Activated T-helper 2 cell treated with anti-CD3 and anti-CD28 coated beads, Interferon-gamma antibody, Interleukin-2, Interleukin-4, amounts not matched to agents 10 μg/mL and 5 μg/mL and 100 μg/mL, durations not matched to agents 14 hours and 24 hours and 36 hours (primary cell): ENCODE measurements around the gene TTC33. TPM values are rescaled to one million over a fixed set of nuclear protein-coding genes. Genes with fewer than 3 reads are reported as not detected.
"Not testable (repeated sequence)": the region's sequence is repeated elsewhere in the genome, so short reads cannot be mapped to it uniquely, and the experiment has no call there.

Experiments
- DNase-seq: peaks from one replicate; pipeline ENCODE4 v3.0.0; 2021; ENCODE audit warnings: low spot score
- H3K27ac Mint-ChIP-seq: one replicate; pipeline ENCODE4 v1.8.0; 2021; ENCODE audit warnings: mixed read lengths
- H3K27me3 Mint-ChIP-seq: one replicate; pipeline ENCODE4 v1.8.0; 2021; ENCODE audit warnings: low read depth, mixed read lengths
- H3K36me3 Mint-ChIP-seq: one replicate; pipeline ENCODE4 v1.8.0; 2021; ENCODE audit warnings: low read depth, mixed read lengths
- H3K4me1 Mint-ChIP-seq: one replicate; pipeline ENCODE4 v1.8.0; 2021; ENCODE audit warnings: low read depth, mixed read lengths
- H3K4me3 Mint-ChIP-seq: one replicate; pipeline ENCODE4 v1.8.0; 2021; ENCODE audit warnings: low read depth, mild to moderate bottlenecking, moderate library complexity, mixed read lengths
- H3K9me3 Mint-ChIP-seq: one replicate; pipeline ENCODE4 v1.8.0; 2021; ENCODE audit warnings: mixed read lengths
- intact Hi-C: fragments of 100-400 bp; cut with micrococcal nuclease; formaldehyde crosslinking; loops from one replicate; pipeline ENCODE4 v1.15.1; 2023
- total RNA-seq: library from RNA; stranded (reverse); gene quantifications from 2 replicates; pipeline ENCODE4 v1.2.3, GENCODE V29; 2022

TTC33 gene
- total RNA-seq, 1 donor from 2014 or later, result 29.3 TPM

DNA sequence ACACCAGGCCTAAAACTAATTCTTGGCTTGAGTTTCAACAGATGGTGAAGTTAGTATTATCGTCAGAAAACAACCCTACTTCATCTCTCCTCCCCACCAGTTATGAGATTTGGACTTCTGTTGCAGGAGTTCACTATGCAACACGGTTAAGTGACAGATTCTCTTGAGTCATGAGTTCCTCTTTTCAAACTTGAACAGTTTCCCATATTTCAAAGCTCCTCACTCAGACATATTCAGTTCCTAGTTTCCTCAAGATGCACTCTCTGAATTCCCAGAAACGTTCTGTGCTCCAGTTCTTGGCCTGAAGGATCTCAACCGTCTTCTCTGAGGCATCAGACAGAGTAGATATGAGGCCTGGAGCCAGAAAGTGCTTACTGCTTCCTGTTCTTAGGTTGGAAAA lies 83.3 kb downstream of the TTC33 start:
- Mint-ChIP-seq H3K27ac (no peak overlapping the region), H3K4me1 (peaks cover 74% of the 10 kb centered on the region), H3K9me3 (no peaks in the 10 kb centered on the region), H3K36me3 (no peaks in the 10 kb centered on the region), H3K27me3 (peaks cover 2% of the 10 kb centered on the region), H3K4me3 (no peak overlapping the region)
- intact Hi-C loops, result no loop called here
- no peak for DNase-seq

DNA sequence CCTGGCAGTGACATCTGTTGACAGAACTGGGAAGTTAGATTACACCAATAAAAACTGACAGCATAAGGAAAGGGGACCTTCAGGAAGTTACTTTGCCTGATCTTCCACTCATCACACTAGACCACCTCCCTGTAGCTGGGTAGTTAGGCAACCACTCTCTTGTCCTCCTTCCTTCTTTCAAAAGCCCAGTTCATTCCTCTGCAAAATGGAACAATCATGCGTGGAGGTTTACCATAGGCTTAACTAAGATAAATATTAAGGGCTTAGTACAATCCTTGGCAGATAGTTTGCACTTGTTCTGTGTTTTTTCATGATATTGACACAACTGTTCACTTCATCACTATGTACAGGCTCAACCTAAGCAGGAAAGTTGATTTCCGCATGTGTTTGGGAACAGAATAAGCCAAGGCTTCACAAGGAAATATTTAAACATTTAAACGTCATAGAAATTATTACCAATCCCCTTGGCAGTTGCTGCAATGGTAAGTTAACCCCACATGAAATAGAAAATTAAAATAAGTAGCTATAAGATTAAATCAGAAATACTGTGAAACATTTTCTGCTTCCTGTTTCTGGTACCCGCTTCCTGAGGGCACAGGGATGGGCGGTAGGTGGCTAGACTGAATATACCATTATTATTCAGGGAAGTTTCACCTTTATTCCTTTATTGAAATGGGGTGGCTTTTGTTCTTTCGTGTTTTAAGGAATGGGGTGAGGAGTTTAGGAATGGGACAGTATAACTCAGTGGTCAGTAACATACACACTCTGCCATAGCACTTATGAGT lies 86.0 kb downstream of the TTC33 start:
- intact Hi-C loops, result no loop called here
- peaks cover 55% of the 10 kb centered on the region for H3K4me1 Mint-ChIP-seq

DNA sequence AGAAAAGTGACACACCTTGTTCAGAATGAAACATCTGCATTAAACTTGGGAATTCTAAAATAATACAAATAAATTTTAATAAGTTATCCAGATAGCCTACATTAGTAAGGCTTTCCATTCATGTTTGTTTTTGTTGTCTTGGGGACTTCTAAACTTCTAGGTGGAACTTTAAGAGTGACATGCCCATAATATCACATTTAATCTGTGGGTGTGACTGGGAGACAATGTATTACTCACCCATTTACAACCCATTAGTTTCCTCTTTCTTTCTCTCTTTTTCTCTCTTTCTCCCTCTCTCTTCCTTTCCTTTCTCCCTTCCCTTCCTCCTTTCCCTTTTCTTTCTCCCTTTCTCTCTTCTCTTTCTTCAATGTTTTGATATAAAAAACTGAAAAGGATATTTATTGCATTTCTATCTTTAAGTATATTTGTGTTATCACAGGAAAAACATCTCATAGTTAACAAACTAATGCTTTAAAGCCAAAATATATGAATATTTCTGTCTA lies 88.5 kb downstream of the TTC33 start:
- DNase-seq, result no peak
- Mint-ChIP-seq H3K27me3 (peaks cover 2% of the 10 kb centered on the region), H3K27ac (no peak overlapping the region), H3K4me1 (peaks cover 32% of the 10 kb centered on the region), H3K4me3 (no peak overlapping the region), H3K36me3 (no peaks in the 10 kb centered on the region), H3K9me3 (no peaks in the 10 kb centered on the region)
- intact Hi-C loops, result no loop called here

More for the DNA sequence above, 86.0 kb downstream of the TTC33 start:
- Mint-ChIP-seq H3K9me3 (no peaks in the 10 kb centered on the region), H3K27ac (no peak overlapping the region), H3K36me3 (no peaks in the 10 kb centered on the region), H3K4me3 (no peak overlapping the region), H3K27me3 (peaks cover 2% of the 10 kb centered on the region)
- no peak for DNase-seq

DNA sequence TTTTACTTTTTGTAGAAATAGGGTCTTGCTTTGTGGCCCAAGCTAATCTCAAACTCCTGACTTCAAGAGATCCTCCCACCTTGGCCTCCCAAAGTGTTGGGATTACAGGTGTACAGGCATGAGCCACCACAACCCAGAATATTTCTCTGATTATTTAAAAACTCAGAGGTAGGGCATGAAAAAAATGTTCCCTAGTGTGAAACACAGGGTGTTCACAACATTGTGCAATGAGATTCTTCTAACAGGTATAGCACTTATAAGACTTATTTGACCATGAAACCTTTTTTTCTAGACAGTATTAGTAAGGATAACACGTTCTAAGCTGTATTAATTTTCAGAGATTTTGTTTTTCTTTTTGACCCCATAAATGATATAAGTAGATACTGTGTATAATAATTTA lies 89.1 kb downstream of the TTC33 start:
- H3K9me3 Mint-ChIP-seq, result no peaks in the 10 kb centered on the region
- no peaks in the 10 kb centered on the region for H3K36me3 Mint-ChIP-seq

DNA sequence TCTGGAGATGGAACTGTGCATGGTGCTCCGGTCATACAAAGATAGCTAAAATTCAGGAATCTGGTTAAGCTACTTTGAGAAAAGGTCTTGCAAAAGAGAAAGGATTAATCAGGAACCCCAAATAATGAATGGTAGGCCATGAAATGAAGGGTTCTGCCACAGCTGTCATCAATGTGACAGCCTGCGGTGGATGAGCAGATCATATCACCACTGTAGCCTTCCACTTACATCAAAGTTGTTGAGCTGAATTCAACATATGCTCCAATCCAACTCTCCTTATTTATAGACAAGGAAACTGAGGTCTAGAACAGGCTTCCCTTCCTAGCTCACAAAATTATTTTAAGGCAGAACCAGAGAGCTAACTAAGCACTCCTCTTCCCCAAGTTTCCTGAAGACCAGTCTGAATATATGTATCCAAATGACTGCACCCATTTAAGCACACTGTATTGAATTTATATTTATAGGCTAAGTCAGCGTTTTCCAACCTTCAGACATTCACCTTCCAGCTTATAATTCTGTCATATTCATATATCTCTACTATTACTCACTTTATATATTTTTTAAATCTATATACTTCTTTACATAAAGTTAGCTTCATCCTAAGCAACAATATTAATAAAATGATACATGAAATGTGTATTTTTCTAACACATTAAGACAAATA lies 90.0 kb downstream of the TTC33 start:
- intact Hi-C loops, result no loop called here
- no peaks in the 10 kb centered on the region for H3K9me3 Mint-ChIP-seq
- no peak overlapping the region for H3K27ac Mint-ChIP-seq
- no peak overlapping the region for H3K4me3 Mint-ChIP-seq
- peaks cover 23% of the 10 kb centered on the region for H3K4me1 Mint-ChIP-seq
- H3K27me3 Mint-ChIP-seq, result peaks cover 2% of the 10 kb centered on the region
- DNase-seq, result no peak
- no peaks in the 10 kb centered on the region for H3K36me3 Mint-ChIP-seq

More for the DNA sequence above, 89.1 kb downstream of the TTC33 start:
- no peak overlapping the region for H3K27ac Mint-ChIP-seq
- no peak for DNase-seq
- intact Hi-C loops, result no loop called here
- H3K4me3 Mint-ChIP-seq, result no peak overlapping the region
- peaks cover 2% of the 10 kb centered on the region for H3K27me3 Mint-ChIP-seq
- peaks cover 30% of the 10 kb centered on the region for H3K4me1 Mint-ChIP-seq

DNA sequence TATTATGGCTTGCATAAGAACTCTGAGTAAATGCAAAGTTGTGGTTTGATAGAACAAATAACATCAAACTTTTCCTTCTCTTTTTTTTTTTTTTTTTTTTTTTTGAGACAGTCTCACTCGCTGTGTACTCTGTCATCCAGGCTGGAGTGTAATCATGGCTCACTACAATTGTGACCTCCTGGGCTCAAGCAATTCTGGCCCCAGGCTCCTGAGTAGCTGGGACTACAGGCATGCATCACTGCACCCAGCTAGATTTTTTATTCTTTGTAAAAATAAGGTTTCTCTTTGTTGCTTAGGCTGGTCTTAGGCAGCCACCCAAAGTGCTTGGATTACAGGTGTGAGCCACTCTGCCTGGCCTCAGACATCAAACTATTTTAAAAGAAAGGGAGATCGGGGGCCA lies 95.0 kb downstream of the TTC33 start:
- H3K27ac Mint-ChIP-seq, result no peak overlapping the region

DNA sequence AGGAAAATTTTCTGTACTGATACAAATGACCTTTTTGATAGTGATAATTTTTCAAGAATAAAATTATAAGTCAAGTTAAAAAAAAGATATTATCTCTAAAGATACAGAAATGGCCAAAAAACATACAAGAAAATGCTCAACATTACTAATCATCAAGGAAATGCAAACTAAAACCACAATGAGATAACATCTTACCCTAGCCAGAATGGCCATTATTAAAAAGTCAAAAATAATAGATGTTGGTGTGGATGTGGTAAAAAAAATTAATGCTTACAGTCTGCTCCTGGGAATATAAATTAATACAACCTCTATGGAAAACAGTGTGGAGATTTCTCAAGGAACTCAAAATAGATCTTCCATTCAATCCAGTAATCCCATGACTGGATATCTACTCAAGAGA lies 99.0 kb downstream of the TTC33 start:
- intact Hi-C loops, result no loop called here
- H3K9me3 Mint-ChIP-seq, result peaks cover 10% of the 10 kb centered on the region
- peaks cover 61% of the 10 kb centered on the region for H3K4me1 Mint-ChIP-seq
- peaks cover 2% of the 10 kb centered on the region for H3K27me3 Mint-ChIP-seq
- no peak for DNase-seq
- H3K27ac Mint-ChIP-seq, result no peak overlapping the region
- H3K4me3 Mint-ChIP-seq, result no peak overlapping the region
- peaks cover 5% of the 10 kb centered on the region for H3K36me3 Mint-ChIP-seq

More for the DNA sequence above, 95.0 kb downstream of the TTC33 start:
- intact Hi-C loops, result no loop called here
- peaks cover 2% of the 10 kb centered on the region for H3K27me3 Mint-ChIP-seq
- peaks cover 10% of the 10 kb centered on the region for H3K9me3 Mint-ChIP-seq
- no peak overlapping the region for H3K4me3 Mint-ChIP-seq
- H3K36me3 Mint-ChIP-seq, result peaks cover 5% of the 10 kb centered on the region
- H3K4me1 Mint-ChIP-seq, result peaks cover 24% of the 10 kb centered on the region
- DNase-seq, result no peak

DNA sequence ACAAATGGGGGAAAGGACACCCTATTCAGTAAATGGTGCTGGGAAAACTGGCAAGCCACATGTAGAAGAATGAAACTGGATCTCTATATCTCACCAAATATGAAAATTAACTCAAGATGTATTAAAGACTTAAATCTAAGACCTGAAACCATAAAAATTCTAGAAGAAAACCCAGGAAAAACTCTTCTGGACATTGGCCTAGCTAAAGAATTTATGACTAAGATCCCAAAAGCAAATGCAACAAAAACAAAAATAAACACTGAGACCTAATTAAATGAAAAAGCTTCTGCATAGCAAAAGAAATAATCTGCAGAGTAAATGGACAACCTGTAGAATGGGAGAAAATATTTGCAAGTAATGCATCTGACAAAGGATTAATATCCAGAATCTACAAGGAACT lies 99.7 kb downstream of the TTC33 start:
- H3K36me3 Mint-ChIP-seq, intact Hi-C loops, H3K27me3 Mint-ChIP-seq, H3K4me3 Mint-ChIP-seq, H3K9me3 Mint-ChIP-seq, H3K27ac Mint-ChIP-seq, DNase-seq: not testable (repeated sequence)
- peaks cover 65% of the 10 kb centered on the region for H3K4me1 Mint-ChIP-seq

DNA sequence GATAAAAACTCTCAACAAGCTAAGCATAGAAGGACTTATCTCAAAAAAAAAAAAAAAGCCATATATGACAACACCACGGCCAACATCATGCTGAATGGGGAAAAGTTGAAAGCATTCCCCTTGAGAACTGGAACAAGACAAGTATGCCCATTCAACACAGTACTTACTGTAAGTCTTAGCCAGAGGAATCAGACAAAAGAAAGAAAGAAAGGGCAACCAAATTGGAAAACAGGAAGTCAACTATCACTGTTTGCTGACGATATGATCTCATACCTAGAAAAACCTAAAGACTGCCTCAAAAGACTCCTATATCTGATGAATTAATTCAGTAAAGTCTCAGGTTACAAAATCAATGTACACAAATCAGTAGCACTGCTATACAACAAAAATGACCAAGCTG lies 100.6 kb downstream of the TTC33 start:
- peak overlapping the region; percentile 83 for H3K4me3 Mint-ChIP-seq
- peak overlapping the region; percentile 88 for H3K27ac Mint-ChIP-seq
- H3K27me3 Mint-ChIP-seq, result peaks cover 2% of the 10 kb centered on the region
- no peak for DNase-seq
- peaks cover 7% of the 10 kb centered on the region for H3K36me3 Mint-ChIP-seq
- H3K4me1 Mint-ChIP-seq, result peaks cover 69% of the 10 kb centered on the region
- intact Hi-C loops, result loop anchor here (1.0 to 2.0 kb wide), 3 partner anchors 20 to 76 kb away; partner anchors contain the start of gene PTGER4
- peaks cover 10% of the 10 kb centered on the region for H3K9me3 Mint-ChIP-seq

DNA sequence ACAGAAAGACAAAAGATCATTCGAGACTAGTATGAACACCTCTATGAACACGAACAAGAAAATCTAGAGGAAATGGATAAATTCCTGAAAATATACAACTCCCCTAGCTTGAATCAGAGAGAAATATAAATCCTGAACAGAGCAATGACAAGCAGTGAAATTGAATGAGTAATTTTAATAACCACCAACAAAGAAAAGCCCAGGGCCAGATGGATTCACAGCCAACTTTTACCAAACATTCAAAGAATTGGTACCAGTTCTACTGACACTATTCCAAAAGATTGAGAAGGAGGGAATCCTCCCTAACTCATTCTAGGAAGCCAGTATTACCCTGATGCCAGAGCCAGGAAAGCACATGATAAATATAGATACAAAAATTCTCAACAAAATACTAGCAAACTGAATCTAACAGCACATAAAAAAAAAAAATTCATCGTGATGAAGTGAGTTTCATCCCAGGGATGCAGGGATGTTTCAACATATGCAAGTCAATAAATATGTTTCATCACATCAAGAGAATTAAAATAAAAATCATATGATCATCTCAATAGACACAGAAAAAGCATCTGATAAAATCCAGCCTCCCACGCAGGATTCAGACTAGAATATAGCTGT lies 101.3 kb downstream of the TTC33 start:
- no peak for DNase-seq
- Mint-ChIP-seq H3K36me3 (peaks cover 11% of the 10 kb centered on the region), H3K4me3 (peak overlapping the region; percentile 83)

DNA sequence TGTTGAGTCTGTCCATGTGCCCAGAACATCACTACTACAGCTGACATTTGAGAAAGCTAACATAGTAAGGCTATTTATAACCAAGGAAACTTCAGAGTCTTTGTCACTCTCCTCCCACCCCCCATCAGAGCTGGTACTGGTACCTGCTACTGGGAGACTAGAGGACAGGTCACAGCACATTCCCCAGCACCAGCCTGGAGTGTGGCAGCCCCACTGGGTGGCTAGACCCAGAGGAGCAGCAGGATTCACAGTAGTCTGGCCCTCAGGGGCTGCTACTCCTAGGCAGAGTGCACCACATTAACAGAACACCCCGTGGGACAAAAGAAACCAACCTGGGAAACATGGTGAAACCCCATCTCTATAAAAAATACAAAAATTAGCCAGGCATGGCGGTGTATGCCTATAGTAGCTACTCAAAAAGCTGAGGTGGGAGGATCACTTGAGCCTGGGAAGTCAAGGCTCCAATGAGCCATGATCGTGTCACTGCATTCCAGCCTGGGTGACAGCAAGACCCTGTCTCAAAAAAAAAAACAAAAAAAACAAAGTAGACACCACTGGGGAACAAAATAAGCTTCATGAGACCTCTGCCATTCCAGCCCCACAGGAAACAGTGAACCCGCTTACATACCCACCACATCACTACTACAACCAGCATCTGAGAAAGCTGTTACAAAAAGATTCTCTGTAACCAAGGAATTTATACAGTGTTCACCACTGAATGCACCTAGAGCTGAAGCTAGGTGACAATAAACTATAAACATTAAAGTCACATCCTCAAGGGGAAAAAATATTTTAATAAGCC lies 102.3 kb downstream of the TTC33 start:
- intact Hi-C loops, result loop anchor here (2.0 to 5.0 kb wide), 3 partner anchors 63 to 1486 kb away; no protein-coding TSS in a partner anchor
- Mint-ChIP-seq H3K4me1 (peaks cover 79% of the 10 kb centered on the region), H3K27ac (peak overlapping the region; percentile 72), H3K36me3 (peaks cover 16% of the 10 kb centered on the region), H3K4me3 (peak overlapping the region; percentile 83), H3K9me3 (peaks cover 10% of the 10 kb centered on the region), H3K27me3 (no peaks in the 10 kb centered on the region)
- no peak for DNase-seq

More for the DNA sequence above, 101.3 kb downstream of the TTC33 start:
- Mint-ChIP-seq H3K27ac (peak overlapping the region; percentile 90), H3K27me3 (peaks cover 2% of the 10 kb centered on the region), H3K4me1 (peaks cover 75% of the 10 kb centered on the region), H3K9me3 (peaks cover 10% of the 10 kb centered on the region)
- intact Hi-C loops, result loop anchor here (2.0 to 5.0 kb wide), 2 partner anchors 76 to 1487 kb away; no protein-coding TSS in a partner anchor
